Loucy (cell line): ENCODE results near the gene EVI2B.

Source experiments
- H2AFZ ChIP-seq: fragments of 200-600 bp; sonication (generic); 2 replicates; pipeline ENCODE4 v1.6.0; 2016; ENCODE audit warnings: antibody characterized with exemption, mild to moderate bottlenecking, low read length, moderate library complexity
- H3F3A ChIP-seq: fragments of 200-600 bp; 2 replicates; pipeline ENCODE4 v1.6.0; 2016; ENCODE audit warnings: antibody characterized with exemption, low read depth, mild to moderate bottlenecking
- H3K27me3 ChIP-seq: fragments of 200-600 bp; sonication (generic); 2 replicates; pipeline ENCODE4 v1.6.1; 2014; ENCODE audit warnings: low read length, mild to moderate bottlenecking; ENCODE audit not compliant: insufficient read depth, poor library complexity, severe bottlenecking
- H3K36me3 ChIP-seq: fragments of 200-600 bp; sonication (generic); 2 replicates; pipeline ENCODE4 v1.6.1; 2016; ENCODE audit warnings: low read length; ENCODE audit not compliant: insufficient read depth
- H3K4me1 ChIP-seq: fragments of 200-600 bp; sonication (generic); 2 replicates; pipeline ENCODE4 v1.5.1; 2014; ENCODE audit warnings: low read length, mild to moderate bottlenecking; ENCODE audit not compliant: insufficient read depth, poor library complexity, severe bottlenecking
- H3K4me2 ChIP-seq: fragments of 200-600 bp; sonication (generic); 2 replicates; pipeline ENCODE4 v1.6.0; 2014; ENCODE audit warnings: antibody characterized with exemption, low read length, low read depth, mild to moderate bottlenecking; ENCODE audit not compliant: poor library complexity, severe bottlenecking
- H3K4me3 ChIP-seq: fragments of 200-600 bp; sonication (generic); 2 replicates; pipeline ENCODE4 v1.5.1; 2014; ENCODE audit warnings: low read length, mild to moderate bottlenecking, mixed read lengths; ENCODE audit not compliant: poor library complexity, severe bottlenecking
- H3K79me2 ChIP-seq: fragments of 200-600 bp; sonication (generic); 2 replicates; pipeline ENCODE4 v1.6.1; 2014; ENCODE audit warnings: low read length; ENCODE audit not compliant: insufficient read depth
- H3K9ac ChIP-seq: fragments of 200-600 bp; sonication (generic); 2 replicates; pipeline ENCODE4 v1.6.0; 2014; ENCODE audit warnings: mild to moderate bottlenecking, low read depth, low read length, moderate library complexity; ENCODE audit not compliant: poor library complexity, severe bottlenecking
- H3K9me2 ChIP-seq: fragments of 200-600 bp; sonication (generic); replicated peaks from 2 replicates; pipeline ENCODE4 v1.6.1; 2016; ENCODE audit warnings: low read depth, low read length, mixed read lengths
- H3K9me3 ChIP-seq: fragments of 200-600 bp; sonication (generic); 2 replicates; pipeline ENCODE4 v1.6.1; 2014; ENCODE audit warnings: mild to moderate bottlenecking, antibody characterized with exemption, low read length, low read depth; ENCODE audit not compliant: insufficient read depth
- H4K20me1 ChIP-seq: fragments of 200-600 bp; sonication (generic); 2 replicates; pipeline ENCODE4 v1.6.0; 2014; ENCODE audit warnings: antibody characterized with exemption, low read length, mild to moderate bottlenecking; ENCODE audit not compliant: insufficient read depth, poor library complexity, severe bottlenecking
- EZH2phosphoT487 ChIP-seq: fragments of 200-600 bp; IDR thresholded peaks from 2 replicates; pipeline ENCODE4 v1.6.1; 2018; ENCODE audit warnings: antibody characterized with exemption, mild to moderate bottlenecking, moderate library complexity, borderline replicate concordance
- TF ChIP-seq, protein P1 (sequence below): fragments of 200-600 bp; sonication (generic); conservative IDR thresholded peaks from 2 replicates; pipeline ENCODE4 v1.5.1; 2014; ENCODE audit warnings: mild to moderate bottlenecking, antibody characterized with exemption, low read length

The EVI2B gene

GRCh38 chr17:31313982-31314781 is at the start of gene EVI2B:
Gene EVI2B (minus strand): TSS chr17:31314054. CDS start chr17:31305609, 8,445 bp downstream.
- Histone ChIP-seq H3F3A (peaks cover 9% of the 10 kb centered on the region; the same call in 1 of the 2 replicates), H3K4me2 (peak within 1 kb of the TSS; percentile 92), H3K4me3 (peak within 1 kb of the TSS; percentile 79)

DNA sequence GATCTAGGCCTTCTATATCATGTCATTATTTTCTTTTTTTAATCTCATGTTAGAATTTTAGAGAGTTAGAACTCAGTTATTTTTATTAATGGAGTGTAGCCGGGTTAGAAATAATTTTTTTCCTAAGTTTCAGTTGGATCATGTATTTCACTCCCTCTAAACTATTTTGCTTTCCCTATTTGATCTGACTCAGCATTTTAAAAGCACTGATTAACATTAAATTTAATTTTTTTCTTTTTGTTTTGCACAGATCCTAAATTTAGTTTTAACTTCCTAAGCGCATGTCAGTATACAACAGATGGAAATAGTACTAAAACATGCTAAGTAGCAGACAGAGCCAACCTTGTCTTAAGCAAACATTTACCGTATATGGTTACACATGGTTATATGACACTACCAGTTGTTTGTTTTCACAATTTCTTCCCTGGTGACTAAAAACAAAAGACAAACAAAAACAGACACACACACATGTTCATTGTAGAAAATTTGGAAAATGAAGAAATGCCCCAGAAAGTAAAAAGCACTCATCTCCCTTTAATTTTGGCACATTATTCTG is 44.1 kb upstream of the EVI2B start:
- Histone ChIP-seq H3K27me3 (no peaks in the 10 kb centered on the region), H4K20me1 (no peaks in the 10 kb centered on the region), H3K4me1 (no peaks in the 10 kb centered on the region), H3K4me3 (no peak overlapping the region), H3K9ac (no peak overlapping the region), H3K36me3 (peaks cover 51% of the 10 kb centered on the region; the same call in 1 of the 2 replicates), H3K79me2 (no peaks in the 10 kb centered on the region), H3K9me3 (no peaks in the 10 kb centered on the region), H3K4me2 (no peak overlapping the region), H3F3A (no peaks in the 10 kb centered on the region), H2AFZ (no peak overlapping the region), H3K9me2 (no peaks in the 10 kb centered on the region)
- TF ChIP-seq EZH2phosphoT487 = no peak
- TF ChIP-seq, protein P1, sequence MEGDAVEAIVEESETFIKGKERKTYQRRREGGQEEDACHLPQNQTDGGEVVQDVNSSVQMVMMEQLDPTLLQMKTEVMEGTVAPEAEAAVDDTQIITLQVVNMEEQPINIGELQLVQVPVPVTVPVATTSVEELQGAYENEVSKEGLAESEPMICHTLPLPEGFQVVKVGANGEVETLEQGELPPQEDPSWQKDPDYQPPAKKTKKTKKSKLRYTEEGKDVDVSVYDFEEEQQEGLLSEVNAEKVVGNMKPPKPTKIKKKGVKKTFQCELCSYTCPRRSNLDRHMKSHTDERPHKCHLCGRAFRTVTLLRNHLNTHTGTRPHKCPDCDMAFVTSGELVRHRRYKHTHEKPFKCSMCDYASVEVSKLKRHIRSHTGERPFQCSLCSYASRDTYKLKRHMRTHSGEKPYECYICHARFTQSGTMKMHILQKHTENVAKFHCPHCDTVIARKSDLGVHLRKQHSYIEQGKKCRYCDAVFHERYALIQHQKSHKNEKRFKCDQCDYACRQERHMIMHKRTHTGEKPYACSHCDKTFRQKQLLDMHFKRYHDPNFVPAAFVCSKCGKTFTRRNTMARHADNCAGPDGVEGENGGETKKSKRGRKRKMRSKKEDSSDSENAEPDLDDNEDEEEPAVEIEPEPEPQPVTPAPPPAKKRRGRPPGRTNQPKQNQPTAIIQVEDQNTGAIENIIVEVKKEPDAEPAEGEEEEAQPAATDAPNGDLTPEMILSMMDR = no peak

More at GRCh38 chr17:31313982-31314781, at the start of gene EVI2B:
- H3K9ac ChIP-seq = peak within 1 kb of the TSS; percentile 85
- no peaks in the 10 kb centered on the region for H4K20me1 ChIP-seq
- no peak within 1 kb of the TSS for H2AFZ ChIP-seq
- H3K79me2 ChIP-seq = peaks cover 82% of the 10 kb centered on the region
- H3K27me3 ChIP-seq = no peaks in the 10 kb centered on the region
- H3K9me3 ChIP-seq = no peaks in the 10 kb centered on the region
- TF ChIP-seq EZH2phosphoT487 = no peak
- TF ChIP-seq, protein P1 = no peak
- H3K9me2 ChIP-seq = no peaks in the 10 kb centered on the region
- H3K36me3 ChIP-seq = no peaks in the 10 kb centered on the region
- peaks cover 77% of the 10 kb centered on the region for H3K4me1 ChIP-seq

DNA sequence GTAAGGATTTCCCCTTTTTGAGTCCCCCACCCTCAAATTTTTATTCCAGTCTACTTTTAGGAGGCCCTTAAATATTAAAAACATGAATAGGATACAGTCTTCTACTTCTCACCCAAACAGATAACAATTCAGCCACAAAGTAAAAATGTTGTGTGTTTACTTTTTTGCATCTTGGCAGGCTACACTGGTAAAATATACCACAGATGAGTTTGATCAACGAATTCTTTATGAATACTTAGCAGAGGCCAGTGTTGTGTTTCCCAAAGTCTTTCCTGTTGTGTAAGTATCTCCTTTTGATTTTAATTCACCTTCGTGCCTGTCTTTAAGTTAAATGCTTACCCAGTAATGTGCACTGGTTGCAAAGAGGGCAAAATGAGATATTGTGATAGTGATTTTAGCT is 43.2 kb upstream of the EVI2B start:
- Histone ChIP-seq H3F3A (no peaks in the 10 kb centered on the region), H3K4me3 (no peak overlapping the region), H3K79me2 (no peaks in the 10 kb centered on the region), H3K4me1 (no peaks in the 10 kb centered on the region), H3K9me3 (no peaks in the 10 kb centered on the region), H3K9me2 (no peaks in the 10 kb centered on the region), H3K9ac (no peak overlapping the region), H4K20me1 (no peaks in the 10 kb centered on the region), H3K36me3 (peaks cover 59% of the 10 kb centered on the region; the same call in 1 of the 2 replicates), H3K27me3 (no peaks in the 10 kb centered on the region), H3K4me2 (no peak overlapping the region), H2AFZ (no peak overlapping the region)
- no peak for TF ChIP-seq EZH2phosphoT487
- TF ChIP-seq, protein P1 = no peak
